PC-9 (cell line): ENCODE data around the gene ADGRG2. TPM values are rescaled to one million over a fixed set of nuclear protein-coding genes. Genes with fewer than 3 reads are reported as not detected.

Experiments used
- BruUV-seq: library from RNA; stranded (reverse); fragments of 400-500 nt; replicated peaks from 2 replicates; lab custom pipeline; 2021; lab: Mats Ljungman, UMichigan
- CTCF ChIA-PET: fragments of 300-600 bp; sonication (Branson Sonifier 250); formaldehyde crosslinking; loops from one replicate; lab custom pipeline; 2022; ENCODE audit warnings: antibody characterized with exemption; lab: Charles Lee
- POLR2A ChIA-PET: fragments of 300-600 bp; sonication (Branson Sonifier 250); formaldehyde crosslinking; loops from one replicate; lab custom pipeline; 2022; ENCODE audit warnings: antibody characterized with exemption; ENCODE audit not compliant: unreplicated experiment; lab: Charles Lee
- DNase-seq, 2 experiments: peaks; one replicate each; pipeline versions ENCODE4 v3.0.0 to v3.0.0-alpha.2; 2015 to 2022; ENCODE audit warnings: mixed read lengths in 1 of 2
- H2AFZ ChIP-seq: fragments of 200-600 bp; sonication (generic); 2 replicates; pipeline ENCODE4 v1.8.1; 2017; ENCODE audit warnings: antibody characterized with exemption
- H3F3A ChIP-seq: fragments of 200-600 bp; sonication (generic); 2 replicates; pipeline ENCODE4 v1.8.1; 2017; ENCODE audit warnings: antibody characterized with exemption, mild to moderate bottlenecking, low read depth; ENCODE audit not compliant: insufficient read depth
- H3K27ac ChIP-seq: fragments of 200-600 bp; sonication (generic); 2 replicates; pipeline ENCODE4 v1.6.1; 2016; ENCODE audit warnings: mixed run types
- H3K27me3 ChIP-seq: fragments of 200-600 bp; sonication (generic); 2 replicates; pipeline ENCODE4 v1.6.1; 2016; ENCODE audit warnings: low read depth, mixed run types; ENCODE audit not compliant: insufficient read depth
- H3K36me3 ChIP-seq: fragments of 200-600 bp; sonication (generic); 2 replicates; pipeline ENCODE4 v1.6.1; 2016; ENCODE audit warnings: low read depth, mixed run types
- H3K4me1 ChIP-seq: fragments of 200-600 bp; sonication (generic); replicated peaks from 2 replicates; pipeline ENCODE4 v1.6.1; 2016; ENCODE audit warnings: mixed run types; ENCODE audit not compliant: insufficient read depth
- H3K4me2 ChIP-seq: fragments of 200-600 bp; sonication (generic); 2 replicates; pipeline ENCODE4 v1.6.1; 2017; ENCODE audit warnings: mixed run types
- H3K4me3 ChIP-seq: fragments of 200-600 bp; sonication (generic); 2 replicates; pipeline ENCODE4 v1.6.1; 2016; ENCODE audit warnings: mixed run types
- H3K79me2 ChIP-seq: fragments of 200-600 bp; sonication (generic); 2 replicates; pipeline ENCODE4 v1.6.1; 2017; ENCODE audit warnings: low read depth, mixed run types
- H3K9me2 ChIP-seq: fragments of 200-600 bp; sonication (generic); 2 replicates; pipeline ENCODE4 v1.8.1; 2017; ENCODE audit warnings: mild to moderate bottlenecking; ENCODE audit not compliant: insufficient read depth
- H3K9me3 ChIP-seq: fragments of 200-600 bp; sonication (generic); 2 replicates; pipeline ENCODE4 v1.8.1; 2016; ENCODE audit warnings: low read depth; ENCODE audit not compliant: insufficient read depth
- H4K20me1 ChIP-seq: fragments of 200-600 bp; sonication (generic); 2 replicates; pipeline ENCODE4 v1.8.1; 2017; ENCODE audit not compliant: insufficient read depth
- EZH2 ChIP-seq: fragments of 200-600 bp; sonication (generic); IDR thresholded peaks from 2 replicates; pipeline ENCODE4 v1.8.0; 2017; ENCODE audit warnings: antibody characterized with exemption, low read depth
- intact Hi-C: fragments of 100-400 bp; cut with micrococcal nuclease; formaldehyde crosslinking; loops from one replicate; pipeline ENCODE4 v1.10.0; 2022; ENCODE audit not compliant: unreplicated experiment
- total RNA-seq: library from RNA; stranded (reverse); gene quantifications from 2 replicates; pipeline ENCODE4 v1.2.3, GENCODE V29; 2021
- TF ChIP-seq, protein P1 (sequence below): fragments of 200-600 bp; sonication (generic); conservative IDR thresholded peaks from 2 replicates; pipeline ENCODE4 v1.6.1; 2017; ENCODE audit warnings: mixed run types, antibody characterized with exemption, mild to moderate bottlenecking, moderate library complexity

Gene ADGRG2
- total RNA-seq, 1 experiment from 2014 or later: 0.22 TPM

DNA sequence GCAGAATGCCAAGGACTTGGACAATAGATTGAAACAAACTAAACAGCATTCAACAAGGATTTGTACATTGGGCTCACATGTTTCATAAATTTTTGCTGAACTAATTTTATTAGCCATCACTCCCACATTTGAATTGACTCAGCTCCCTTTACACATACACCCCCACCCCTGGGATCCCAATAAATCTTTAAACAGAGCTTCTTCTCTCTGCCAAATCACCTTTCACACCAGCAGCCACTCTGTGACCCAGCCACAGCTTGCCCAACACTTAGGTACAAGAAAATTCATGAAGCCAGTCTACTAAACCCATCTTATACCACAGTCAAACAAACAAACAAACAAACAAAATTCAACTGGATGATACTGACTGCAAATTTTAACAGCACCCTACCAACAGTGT is 159.9 kb downstream of the ADGRG2 start:
- DNase-seq: no peak
- BruUV-seq: no TSS peak
- H4K20me1 ChIP-seq: no peaks in the 10 kb centered on the region
- no peak overlapping the region for H3K4me3 ChIP-seq
- no peaks in the 10 kb centered on the region for H3K79me2 ChIP-seq
- no peaks in the 10 kb centered on the region for H3K27me3 ChIP-seq
- intact Hi-C loops: no loop called here
- H3F3A ChIP-seq: no peaks in the 10 kb centered on the region
- no peaks in the 10 kb centered on the region for H3K4me1 ChIP-seq
- TF ChIP-seq EZH2: no peak
- TF ChIP-seq, protein P1, sequence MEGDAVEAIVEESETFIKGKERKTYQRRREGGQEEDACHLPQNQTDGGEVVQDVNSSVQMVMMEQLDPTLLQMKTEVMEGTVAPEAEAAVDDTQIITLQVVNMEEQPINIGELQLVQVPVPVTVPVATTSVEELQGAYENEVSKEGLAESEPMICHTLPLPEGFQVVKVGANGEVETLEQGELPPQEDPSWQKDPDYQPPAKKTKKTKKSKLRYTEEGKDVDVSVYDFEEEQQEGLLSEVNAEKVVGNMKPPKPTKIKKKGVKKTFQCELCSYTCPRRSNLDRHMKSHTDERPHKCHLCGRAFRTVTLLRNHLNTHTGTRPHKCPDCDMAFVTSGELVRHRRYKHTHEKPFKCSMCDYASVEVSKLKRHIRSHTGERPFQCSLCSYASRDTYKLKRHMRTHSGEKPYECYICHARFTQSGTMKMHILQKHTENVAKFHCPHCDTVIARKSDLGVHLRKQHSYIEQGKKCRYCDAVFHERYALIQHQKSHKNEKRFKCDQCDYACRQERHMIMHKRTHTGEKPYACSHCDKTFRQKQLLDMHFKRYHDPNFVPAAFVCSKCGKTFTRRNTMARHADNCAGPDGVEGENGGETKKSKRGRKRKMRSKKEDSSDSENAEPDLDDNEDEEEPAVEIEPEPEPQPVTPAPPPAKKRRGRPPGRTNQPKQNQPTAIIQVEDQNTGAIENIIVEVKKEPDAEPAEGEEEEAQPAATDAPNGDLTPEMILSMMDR: no peak
- H2AFZ ChIP-seq: no peak overlapping the region
- ChIA-PET CTCF (no interaction called here), POLR2A (no interaction called here)
- H3K9me2 ChIP-seq: no peaks in the 10 kb centered on the region
- H3K9me3 ChIP-seq: no peaks in the 10 kb centered on the region
- H3K4me2 ChIP-seq: no peak overlapping the region
- H3K27ac ChIP-seq: no peak overlapping the region
- no peaks in the 10 kb centered on the region for H3K36me3 ChIP-seq

DNA sequence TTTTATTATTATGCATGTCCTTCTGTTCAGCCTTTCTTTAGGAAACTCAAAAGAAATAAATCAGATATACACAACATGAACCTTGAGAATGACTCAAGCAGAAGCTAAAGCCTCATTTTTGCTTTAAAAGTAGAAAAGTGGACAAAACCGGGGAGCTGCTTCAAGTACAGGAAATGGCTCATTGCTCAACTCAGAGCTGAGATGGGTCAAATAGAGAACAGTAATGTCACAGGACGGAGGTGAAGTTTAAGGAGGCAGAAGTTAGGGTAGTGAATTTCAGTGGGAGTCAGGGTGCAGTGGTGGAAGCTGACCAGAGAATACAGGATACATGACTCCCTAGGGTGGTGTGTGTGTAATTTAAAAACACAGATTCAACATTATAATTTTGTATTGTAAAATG is 160.6 kb downstream of the ADGRG2 start:
- TF ChIP-seq EZH2: no peak
- POLR2A ChIA-PET: no interaction called here
- CTCF ChIA-PET: no interaction called here
- H3K36me3 ChIP-seq: no peaks in the 10 kb centered on the region
- H3K4me1 ChIP-seq: no peaks in the 10 kb centered on the region
- H3F3A ChIP-seq: no peaks in the 10 kb centered on the region
- no peak overlapping the region for H3K4me2 ChIP-seq
- no peak overlapping the region for H3K27ac ChIP-seq
- no peaks in the 10 kb centered on the region for H4K20me1 ChIP-seq
- H3K9me3 ChIP-seq: no peaks in the 10 kb centered on the region
- H3K9me2 ChIP-seq: no peaks in the 10 kb centered on the region
- no TSS peak for BruUV-seq
- no peaks in the 10 kb centered on the region for H3K79me2 ChIP-seq
- intact Hi-C loops: no loop called here
- H3K27me3 ChIP-seq: no peaks in the 10 kb centered on the region
- no peak overlapping the region for H2AFZ ChIP-seq
- H3K4me3 ChIP-seq: no peak overlapping the region
- DNase-seq: no peak

DNA sequence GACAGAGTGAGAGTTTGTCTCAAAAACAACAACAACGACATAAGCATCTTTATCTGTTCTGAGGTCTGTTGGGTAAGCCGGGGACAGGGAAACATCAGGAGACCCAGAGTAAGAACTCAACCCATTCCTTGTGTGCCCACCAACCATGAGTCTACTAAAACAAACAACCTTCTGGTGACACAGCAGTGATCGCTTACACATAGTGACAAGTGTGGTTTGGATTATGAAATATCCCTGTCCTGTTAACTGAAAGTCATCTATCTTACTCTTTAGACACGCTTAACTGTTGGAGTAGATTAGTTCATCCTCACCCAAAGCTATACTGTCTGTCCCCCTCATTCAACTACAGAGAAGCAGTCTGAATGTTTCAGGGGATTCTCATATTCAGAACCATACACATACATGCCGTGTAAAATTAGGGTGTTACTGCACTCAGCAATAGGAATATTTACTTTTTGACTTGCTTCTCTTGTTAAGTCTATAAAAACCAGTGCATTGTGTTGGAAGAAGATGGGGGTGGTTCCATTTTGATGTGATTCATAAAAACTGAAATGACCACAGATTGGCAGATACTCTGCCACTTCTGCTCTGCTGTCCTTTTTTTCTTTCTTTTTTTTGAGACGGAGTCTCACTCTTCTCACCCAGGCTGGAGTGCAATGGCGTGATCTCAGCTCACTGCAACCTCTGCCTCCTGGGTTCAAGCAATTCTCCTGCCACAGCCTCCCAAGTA is 165.8 kb downstream of the ADGRG2 start:
- Histone ChIP-seq H3K4me2 (no peak overlapping the region), H3K27me3 (no peaks in the 10 kb centered on the region), H3K36me3 (no peaks in the 10 kb centered on the region), H3F3A (no peaks in the 10 kb centered on the region), H3K79me2 (no peaks in the 10 kb centered on the region), H3K9me2 (no peaks in the 10 kb centered on the region), H3K27ac (no peak overlapping the region), H3K4me3 (no peak overlapping the region), H3K4me1 (no peaks in the 10 kb centered on the region), H3K9me3 (no peaks in the 10 kb centered on the region), H2AFZ (no peak overlapping the region), H4K20me1 (no peaks in the 10 kb centered on the region)
- DNase-seq: no peak
- ChIA-PET CTCF (no interaction called here), POLR2A (interaction anchor here (0.9 kb wide), 1 partner anchor 229 kb away, joined by 5 read pairs; no protein-coding TSS in a partner anchor)
- TF ChIP-seq, protein P1: no peak
- no peak for TF ChIP-seq EZH2
- no TSS peak for BruUV-seq
- intact Hi-C loops: no loop called here
